Bronchial epithelial cell (primary cell): ENCODE data around the gene SCAMP2. TPM values are rescaled to one million over a fixed set of nuclear protein-coding genes. Genes with fewer than 3 reads are reported as not detected.
A peak's percentile ranks its signal among the peaks of the same experiment; 100 is the strongest.

Experiments used
- DNase-seq: peaks from one replicate; pipeline ENCODE4 v3.0.0-alpha.2; 2010; ENCODE audit warnings: low read depth
- FAIRE-seq: peaks from 2 replicates; lab custom pipeline; 2011; peaks lifted over from hg19 to GRCh38; lab: Jason Lieb, UNC
- H3K27me3 ChIP-seq: 2 replicates; pipeline ENCODE4 v1.5.1; 2011; ENCODE audit warnings: low read length; ENCODE audit not compliant: control insufficient read depth, insufficient read depth
- H3K36me3 ChIP-seq: 2 replicates; pipeline ENCODE4 v1.5.1; 2011; ENCODE audit warnings: low read length; ENCODE audit not compliant: control insufficient read depth, insufficient read depth
- H3K4me3 ChIP-seq: 2 replicates; pipeline ENCODE4 v1.5.1; 2011; ENCODE audit warnings: mild to moderate bottlenecking, low read depth, low read length, control low read depth
- CTCF ChIP-seq: IDR thresholded peaks from 2 replicates; pipeline ENCODE4 v1.5.1; 2011; ENCODE audit warnings: mild to moderate bottlenecking, moderate library complexity, low read length, control low read depth, inconsistent platforms; ENCODE audit not compliant: insufficient read depth, severe bottlenecking
- total RNA-seq: library from RNA; depleted of rRNA; stranded (reverse); fragments of >200 nt; gene quantifications from 2 replicates; pipeline ENCODE4 v1.2.1, GENCODE V29; 2014

SCAMP2 gene
- total RNA-seq, 1 donor from 2014 or later, result 20.5 TPM

GRCh38 chr15:74802290-74802689, 70.9 kb downstream of the SCAMP2 start:
- no peak for DNase-seq
- Histone ChIP-seq H3K4me3 (no peak overlapping the region), H3K36me3 (peaks cover 34% of the 10 kb centered on the region), H3K27me3 (no peaks in the 10 kb centered on the region)
- no peak for TF ChIP-seq CTCF
- no peak for FAIRE-seq

GRCh38 chr15:74801311-74801997, 71.7 kb downstream of the SCAMP2 start:
- no peaks in the 10 kb centered on the region for H3K27me3 ChIP-seq
- peaks cover 34% of the 10 kb centered on the region for H3K36me3 ChIP-seq
- FAIRE-seq (no peak), DNase-seq (no peak)
- no peak for TF ChIP-seq CTCF
- no peak overlapping the region for H3K4me3 ChIP-seq

- Histone ChIP-seq H3K36me3 (peaks cover 34% of the 10 kb centered on the region), H3K4me3 (no peak overlapping the region), H3K27me3 (no peaks in the 10 kb centered on the region)
- FAIRE-seq (no peak), DNase-seq (no peak)
- no peak for TF ChIP-seq CTCF
These were observed 72.5 kb downstream of the SCAMP2 start for GRCh38 chr15:74800559-74801094.

GRCh38 chr15:74799856-74800558, 73.2 kb downstream of the SCAMP2 start:
- FAIRE-seq (peak; percentile 98), DNase-seq (peak; percentile 94)
- Histone ChIP-seq H3K4me3 (no peak overlapping the region), H3K36me3 (peaks cover 34% of the 10 kb centered on the region), H3K27me3 (no peaks in the 10 kb centered on the region)
- TF ChIP-seq CTCF, result peak; percentile 99

- DNase-seq, result no peak
- no peak for FAIRE-seq
- Histone ChIP-seq H3K4me3 (no peak overlapping the region), H3K36me3 (peaks cover 34% of the 10 kb centered on the region), H3K27me3 (no peaks in the 10 kb centered on the region)
- no peak for TF ChIP-seq CTCF
These were observed 73.8 kb downstream of the SCAMP2 start for GRCh38 chr15:74799255-74799855.
